WTC11 (cell line): Measurements from ENCODE around the gene PPARA.

Experiments used
- AFF4 ChIP-seq: sonication (generic); formaldehyde crosslinking; IDR thresholded peaks from 2 replicates; pipeline ENCODE4 v1.8.1; 2023; ENCODE audit warnings: mild to moderate bottlenecking, missing genetic modification reagents, borderline replicate concordance
- ARID4B ChIP-seq: sonication (generic); formaldehyde crosslinking; IDR thresholded peaks from 2 replicates; pipeline ENCODE4 v1.8.0; 2023; ENCODE audit warnings: missing genetic modification reagents, mild to moderate bottlenecking, borderline replicate concordance
- CREB1 ChIP-seq: sonication (generic); formaldehyde crosslinking; IDR thresholded peaks from 2 replicates; pipeline ENCODE4 v1.8.0; 2023; ENCODE audit warnings: mild to moderate bottlenecking, missing genetic modification reagents
- NR2C2 ChIP-seq: sonication (generic); formaldehyde crosslinking; IDR thresholded peaks from 2 replicates; pipeline ENCODE4 v1.8.0; 2022; ENCODE audit warnings: mild to moderate bottlenecking, missing genetic modification reagents
- TP53 ChIP-seq: sonication (generic); formaldehyde crosslinking; IDR thresholded peaks from 2 replicates; pipeline ENCODE4 v1.8.1; 2023; ENCODE audit warnings: mild to moderate bottlenecking, missing genetic modification reagents
- ZNF263 ChIP-seq: sonication (generic); formaldehyde crosslinking; IDR thresholded peaks from 2 replicates; pipeline ENCODE4 v1.8.1; 2022; ENCODE audit warnings: low read depth, mild to moderate bottlenecking, moderate library complexity, missing genetic modification reagents
- TF ChIP-seq, protein P1 (sequence below): fragments of 200-600 bp; IDR thresholded peaks from 2 replicates; pipeline ENCODE4 v1.8.0; 2022; ENCODE audit warnings: antibody characterized with exemption

DNA sequence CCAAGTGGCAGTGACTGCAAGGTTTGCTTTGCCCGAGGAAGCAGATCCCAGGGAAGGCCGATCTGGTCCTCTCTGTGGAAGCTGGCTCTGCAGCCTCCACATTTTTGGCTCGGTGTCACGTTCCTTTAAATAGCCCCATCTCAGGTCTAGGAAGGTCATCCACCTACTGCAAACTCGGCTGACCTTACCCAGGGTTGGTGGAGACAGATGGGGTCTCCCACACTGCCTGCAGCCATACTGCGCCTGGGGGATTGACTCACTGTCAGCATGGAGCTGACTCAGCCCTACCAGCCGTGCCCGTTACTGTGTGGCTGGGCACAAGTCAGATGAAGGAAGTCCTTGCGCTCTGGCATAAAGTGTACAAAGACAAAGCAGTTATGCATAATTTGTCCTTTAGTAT lies 82.9 kb downstream of the PPARA start:
- TF ChIP-seq, protein P1, sequence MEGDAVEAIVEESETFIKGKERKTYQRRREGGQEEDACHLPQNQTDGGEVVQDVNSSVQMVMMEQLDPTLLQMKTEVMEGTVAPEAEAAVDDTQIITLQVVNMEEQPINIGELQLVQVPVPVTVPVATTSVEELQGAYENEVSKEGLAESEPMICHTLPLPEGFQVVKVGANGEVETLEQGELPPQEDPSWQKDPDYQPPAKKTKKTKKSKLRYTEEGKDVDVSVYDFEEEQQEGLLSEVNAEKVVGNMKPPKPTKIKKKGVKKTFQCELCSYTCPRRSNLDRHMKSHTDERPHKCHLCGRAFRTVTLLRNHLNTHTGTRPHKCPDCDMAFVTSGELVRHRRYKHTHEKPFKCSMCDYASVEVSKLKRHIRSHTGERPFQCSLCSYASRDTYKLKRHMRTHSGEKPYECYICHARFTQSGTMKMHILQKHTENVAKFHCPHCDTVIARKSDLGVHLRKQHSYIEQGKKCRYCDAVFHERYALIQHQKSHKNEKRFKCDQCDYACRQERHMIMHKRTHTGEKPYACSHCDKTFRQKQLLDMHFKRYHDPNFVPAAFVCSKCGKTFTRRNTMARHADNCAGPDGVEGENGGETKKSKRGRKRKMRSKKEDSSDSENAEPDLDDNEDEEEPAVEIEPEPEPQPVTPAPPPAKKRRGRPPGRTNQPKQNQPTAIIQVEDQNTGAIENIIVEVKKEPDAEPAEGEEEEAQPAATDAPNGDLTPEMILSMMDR = no peak
- TF ChIP-seq ZNF263 (CRISPR knock-in tag) (no peak), TP53 (CRISPR knock-in tag) (no peak), ARID4B (CRISPR knock-in tag) (no peak), NR2C2 (CRISPR knock-in tag) (no peak), CREB1 (no peak), AFF4 (CRISPR knock-in tag) (no peak)
